Activated B cell treated with CpG ODN at 0.5 μM for 24 hours (primary cell): Measurements from ENCODE around the gene RNF182. TPM values are rescaled to one million over a fixed set of nuclear protein-coding genes. Genes with fewer than 3 reads are reported as not detected.
"Not testable (repeated sequence)": the region's sequence is repeated elsewhere in the genome, so short reads cannot be mapped to it uniquely, and the experiment has no call there.

Experiments
- ATAC-seq: fragments of 200-7000 bp; cut with Tn5 transposase; one replicate; pipeline ENCODE4 v1.10.0; 2021; ENCODE audit warnings: low read depth, mild to moderate bottlenecking, moderate library complexity
- CTCF ChIA-PET: fragments of 350-600 bp; sonication (Branson Sonifier 250); formaldehyde crosslinking; loops from one replicate; lab custom pipeline; 2021; ENCODE audit warnings: antibody characterized with exemption; lab: Charles Lee
- POLR2A ChIA-PET: fragments of 350-600 bp; sonication (Branson Sonifier 250); formaldehyde crosslinking; loops from one replicate; lab custom pipeline; 2021; ENCODE audit warnings: antibody characterized with exemption; lab: Charles Lee
- DNase-seq: peaks from one replicate; pipeline ENCODE4 v3.0.0; 2022
- H3K27ac Mint-ChIP-seq: one replicate; pipeline ENCODE4 v1.8.0; 2020; ENCODE audit warnings: mixed read lengths
- H3K27me3 Mint-ChIP-seq: one replicate; pipeline ENCODE4 v1.8.0; 2021; ENCODE audit warnings: mixed read lengths
- H3K36me3 Mint-ChIP-seq: one replicate; pipeline ENCODE4 v1.8.0; 2021; ENCODE audit warnings: low read depth, mixed read lengths
- H3K4me1 Mint-ChIP-seq: one replicate; pipeline ENCODE4 v1.8.0; 2021; ENCODE audit warnings: mixed read lengths
- H3K4me3 Mint-ChIP-seq: one replicate; pipeline ENCODE4 v1.8.0; 2020; ENCODE audit warnings: mild to moderate bottlenecking, mixed read lengths
- H3K9me3 Mint-ChIP-seq: one replicate; pipeline ENCODE4 v1.8.0; 2020; ENCODE audit warnings: mixed read lengths
- CTCF ChIP-seq: fragments of 200-600 bp; IDR thresholded peaks from one replicate; pipeline ENCODE4 v1.8.0; 2022; ENCODE audit warnings: antibody characterized with exemption, mild to moderate bottlenecking
- intact Hi-C: fragments of 100-400 bp; cut with micrococcal nuclease; formaldehyde crosslinking; loops from one replicate; pipeline ENCODE4 v1.15.1; 2024
- total RNA-seq: library from RNA; stranded (reverse); gene quantifications from 2 replicates; pipeline ENCODE4 v1.2.3, GENCODE V29; 2022

RNF182 gene
- total RNA-seq, 1 donor from 2014 or later = not detected

GRCh38 chr6:13947611-13948178 lies 22.9 kb downstream of the RNF182 start:
- POLR2A ChIA-PET = no interaction called here
- no peak for ATAC-seq
- Mint-ChIP-seq H3K36me3 (no peaks in the 10 kb centered on the region), H3K4me1 (no peaks in the 10 kb centered on the region), H3K27ac (no peak overlapping the region), H3K27me3 (peaks cover 17% of the 10 kb centered on the region), H3K4me3 (no peak overlapping the region), H3K9me3 (peaks cover 24% of the 10 kb centered on the region)
- no peak for TF ChIP-seq CTCF
- intact Hi-C loops = no loop called here
- no peak for DNase-seq
- CTCF ChIA-PET = no interaction called here

- no peaks in the 10 kb centered on the region for H3K36me3 Mint-ChIP-seq
- H3K9me3 Mint-ChIP-seq = peaks cover 17% of the 10 kb centered on the region
- no peak overlapping the region for H3K4me3 Mint-ChIP-seq
- H3K27ac Mint-ChIP-seq = no peak overlapping the region
- no peaks in the 10 kb centered on the region for H3K27me3 Mint-ChIP-seq
- ChIA-PET CTCF (no interaction called here), POLR2A (no interaction called here)
- H3K4me1 Mint-ChIP-seq = no peaks in the 10 kb centered on the region
- intact Hi-C loops = no loop called here
- ATAC-seq = no peak
- DNase-seq = no peak
- no peak for TF ChIP-seq CTCF
Observed at GRCh38 chr6:13952101-13952500, 27.3 kb downstream of the RNF182 start.

- intact Hi-C loops = no loop called here
Observed at GRCh38 chr6:13953061-13953705, 28.4 kb downstream of the RNF182 start.

GRCh38 chr6:13965582-13966127 lies 40.9 kb downstream of the RNF182 start:
- peaks cover 2% of the 10 kb centered on the region for H3K4me1 Mint-ChIP-seq
- no peak overlapping the region for H3K27ac Mint-ChIP-seq
- peaks cover 36% of the 10 kb centered on the region for H3K27me3 Mint-ChIP-seq
- H3K4me3 Mint-ChIP-seq = no peak overlapping the region
- intact Hi-C loops = no loop called here
- ChIA-PET CTCF (no interaction called here), POLR2A (no interaction called here)
- TF ChIP-seq CTCF = no peak
- no peak for ATAC-seq
- DNase-seq = no peak
- H3K36me3 Mint-ChIP-seq = no peaks in the 10 kb centered on the region
- peaks cover 5% of the 10 kb centered on the region for H3K9me3 Mint-ChIP-seq

More at GRCh38 chr6:13953061-13953705, 28.4 kb downstream of the RNF182 start:
- DNase-seq = no peak
- H3K27ac Mint-ChIP-seq = no peak overlapping the region
- H3K4me3 Mint-ChIP-seq = no peak overlapping the region
- POLR2A ChIA-PET = no interaction called here
- no peak for TF ChIP-seq CTCF
- H3K9me3 Mint-ChIP-seq = peaks cover 13% of the 10 kb centered on the region
- H3K27me3 Mint-ChIP-seq = peaks cover 2% of the 10 kb centered on the region
- H3K36me3 Mint-ChIP-seq = no peaks in the 10 kb centered on the region
- CTCF ChIA-PET = no interaction called here
- no peaks in the 10 kb centered on the region for H3K4me1 Mint-ChIP-seq
- ATAC-seq = no peak

- no peak for DNase-seq
- Mint-ChIP-seq H3K4me1 (no peaks in the 10 kb centered on the region), H3K4me3 (no peak overlapping the region), H3K27me3 (peaks cover 14% of the 10 kb centered on the region), H3K9me3 (peaks cover 20% of the 10 kb centered on the region), H3K36me3 (peaks cover 7% of the 10 kb centered on the region), H3K27ac (no peak overlapping the region)
- ChIA-PET POLR2A (no interaction called here), CTCF (no interaction called here)
- no peak for TF ChIP-seq CTCF
- intact Hi-C loops = no loop called here
- no peak for ATAC-seq
Observed at GRCh38 chr6:13971303-13971702, 46.6 kb downstream of the RNF182 start.

- ATAC-seq, H3K27ac Mint-ChIP-seq, DNase-seq, H3K4me1 Mint-ChIP-seq, H3K4me3 Mint-ChIP-seq, CTCF ChIA-PET, H3K36me3 Mint-ChIP-seq, intact Hi-C loops, POLR2A ChIA-PET: not testable (repeated sequence)
- Mint-ChIP-seq H3K9me3 (peaks cover 20% of the 10 kb centered on the region), H3K27me3 (peaks cover 14% of the 10 kb centered on the region)
Observed at GRCh38 chr6:13972602-13973001, 47.9 kb downstream of the RNF182 start.

GRCh38 chr6:13973422-13973821 lies 48.7 kb downstream of the RNF182 start:
- POLR2A ChIA-PET, intact Hi-C loops, CTCF ChIA-PET, DNase-seq, ATAC-seq, H3K4me1 Mint-ChIP-seq, H3K27ac Mint-ChIP-seq, H3K36me3 Mint-ChIP-seq, H3K4me3 Mint-ChIP-seq: not testable (repeated sequence)
- H3K9me3 Mint-ChIP-seq = peaks cover 20% of the 10 kb centered on the region
- H3K27me3 Mint-ChIP-seq = peaks cover 12% of the 10 kb centered on the region
